ENCODE results near the gene VSTM1. TPM values are rescaled to one million over a fixed set of nuclear protein-coding genes. Genes with fewer than 3 reads are reported as not detected.
A peak's percentile ranks its signal among the peaks of the same experiment; 100 is the strongest.

Gene VSTM1
- total and polyA plus RNA-seq, 2 of the 4 experiments (the other 2 are of a cell fraction), result not detected

DNA sequence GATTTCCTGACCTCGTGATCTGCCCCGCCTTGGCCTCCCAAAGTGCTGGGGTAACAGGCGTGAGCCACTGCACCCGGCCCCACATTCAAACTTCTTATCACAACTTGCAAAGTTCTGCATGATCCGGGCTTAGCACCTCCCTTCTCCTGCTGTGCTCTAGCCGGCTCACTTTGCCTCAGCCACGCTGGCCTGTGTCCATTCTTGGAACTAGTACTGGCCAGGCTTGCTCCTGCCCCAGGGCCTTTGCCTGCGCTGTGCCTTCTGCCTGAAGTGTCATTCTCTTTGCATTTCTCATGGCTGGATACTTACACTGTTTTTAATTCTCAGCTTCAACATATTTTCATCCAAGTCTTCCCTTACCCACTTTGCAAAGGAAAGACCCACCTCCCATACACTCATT, 42.3 kb downstream of the VSTM1 start:
- ChIA-PET CTCF (no interaction called here), POLR2A (ENCODE audit: unreplicated experiment) (no interaction called here)
- intact Hi-C loops (cut with micrococcal nuclease), result loop anchor here (10.0 kb wide), 1 partner anchor 827 kb away; the partner anchor contains the start of gene ZNF665
- WGBS, 2 experiments (ENCODE audit: extremely low coverage in 2 of 2, insufficient read length in 1 of 2), result 84% methylated on average over 7 of the region's 8 CpGs; no CpG with 5 or more reads in 1 of the 2 experiments
- dilution Hi-C loops (cut with HindIII; ENCODE audit: low sequenced_read_pairs, unreplicated experiment), result no loop called here
- Histone ChIP-seq H2BK120ac (ENCODE audit: low read depth, low read length) (no peak overlapping the region), H3K9ac (ENCODE audit: low read depth, low read length) (no peak overlapping the region), H4K5ac (ENCODE audit: low read depth, low read length) (no peak overlapping the region), H3K56ac (ENCODE audit: extremely low read depth, insufficient read depth, low read length) (no peak overlapping the region), H2AK9ac (replicated peaks; ENCODE audit: low read depth, low read length, poor library complexity) (no peak overlapping the region), H2BK5ac (ENCODE audit: low read depth, low read length, poor library complexity, severe bottlenecking) (no peak overlapping the region), H3K4me1 (ENCODE audit: control insufficient read depth, insufficient read depth, low read length) (no peaks in the 10 kb centered on the region), H3K23ac (ENCODE audit: low read depth, low read length) (no peak overlapping the region), H3K27ac (ENCODE audit: insufficient read depth, low read length) (no peak overlapping the region), H2BK15ac (ENCODE audit: low read depth, low read length) (no peak overlapping the region), H3K18ac (ENCODE audit: low read depth, low read length) (no peak overlapping the region), H3K14ac (replicated peaks; ENCODE audit: low read depth, low read length) (no peak overlapping the region), H4K8ac (ENCODE audit: low read depth in 2 of 2, low read length in 2 of 2) (no peak overlapping the region), H3K9me3 (ENCODE audit: control insufficient read depth, insufficient read depth, low read length) (peaks cover 3% of the 10 kb centered on the region; the same call in 1 of the 2 replicates), H2AFZ (replicated peaks; ENCODE audit: low read length, poor library complexity) (no peak overlapping the region), H2AK5ac (ENCODE audit: low read depth, low read length) (no peak overlapping the region; the same call in 1 of the 2 replicates), H3K27me3 (ENCODE audit: control insufficient read depth, insufficient read depth, low read length) (no peaks in the 10 kb centered on the region), H3K9me1 (ENCODE audit: insufficient read depth, low read length) (no peaks in the 10 kb centered on the region), H4K20me1 (ENCODE audit: insufficient read depth, low read length) (no peaks in the 10 kb centered on the region; the same call in 1 of the 2 replicates), H2BK20ac (ENCODE audit: low read depth, low read length) (peak overlapping the region; percentile 34; the same call in 1 of the 2 replicates), H3K79me1 (ENCODE audit: low read depth in 1 of 2, low read length in 2 of 2) (no peaks in the 10 kb centered on the region), H3K4ac (ENCODE audit: low read depth, low read length) (no peak overlapping the region), H4K91ac (ENCODE audit: insufficient read depth, low read depth, low read length) (no peak overlapping the region; the same call in 1 of the 2 replicates), H3K4me3 (ENCODE audit: insufficient read depth, low read depth, low read length) (no peak overlapping the region), H3K36me3 (ENCODE audit: control insufficient read depth, insufficient read depth, low read length) (no peaks in the 10 kb centered on the region), H3K4me2 (ENCODE audit: low read depth, low read length) (no peak overlapping the region)
- ATAC-seq (ENCODE audit: low read depth) (no peak), DNase-seq (no peak)
- no TSS peak for BruUV-seq (replicated peaks)
- in situ Hi-C loops (cut with MboI; ENCODE audit: low sequenced_read_pairs), result loop anchor here (10.0 kb wide), 1 partner anchor 137 kb away; the partner anchor contains the start of gene PRKCG
- TF ChIP-seq MXI1 (IDR thresholded peaks at IDR 0.05; ENCODE audit: borderline replicate concordance, low read depth, low read length) (no peak), MAZ (IDR thresholded peaks at IDR 0.05; ENCODE audit: borderline replicate concordance, low read depth, low read length) (no peak), CHD1 (IDR thresholded peaks at IDR 0.05; ENCODE audit: low read depth, low read length) (no peak), CEBPB (IDR thresholded peaks at IDR 0.05; ENCODE audit: low read depth, low read length) (no peak), POLR2A (IDR thresholded peaks at IDR 0.05; ENCODE audit: low read depth, low read length) (no peak), RAD21 (IDR thresholded peaks at IDR 0.05; ENCODE audit: low read length) (no peak), RFX5 (IDR thresholded peaks at IDR 0.05; ENCODE audit: low read depth, low read length) (no peak), SMC3 (IDR thresholded peaks at IDR 0.05; ENCODE audit: low read depth, low read length) (no peak), NFE2L2 (IDR thresholded peaks at IDR 0.05; ENCODE audit: low read depth, low read length) (no peak)
- TF ChIP-seq, protein P1, sequence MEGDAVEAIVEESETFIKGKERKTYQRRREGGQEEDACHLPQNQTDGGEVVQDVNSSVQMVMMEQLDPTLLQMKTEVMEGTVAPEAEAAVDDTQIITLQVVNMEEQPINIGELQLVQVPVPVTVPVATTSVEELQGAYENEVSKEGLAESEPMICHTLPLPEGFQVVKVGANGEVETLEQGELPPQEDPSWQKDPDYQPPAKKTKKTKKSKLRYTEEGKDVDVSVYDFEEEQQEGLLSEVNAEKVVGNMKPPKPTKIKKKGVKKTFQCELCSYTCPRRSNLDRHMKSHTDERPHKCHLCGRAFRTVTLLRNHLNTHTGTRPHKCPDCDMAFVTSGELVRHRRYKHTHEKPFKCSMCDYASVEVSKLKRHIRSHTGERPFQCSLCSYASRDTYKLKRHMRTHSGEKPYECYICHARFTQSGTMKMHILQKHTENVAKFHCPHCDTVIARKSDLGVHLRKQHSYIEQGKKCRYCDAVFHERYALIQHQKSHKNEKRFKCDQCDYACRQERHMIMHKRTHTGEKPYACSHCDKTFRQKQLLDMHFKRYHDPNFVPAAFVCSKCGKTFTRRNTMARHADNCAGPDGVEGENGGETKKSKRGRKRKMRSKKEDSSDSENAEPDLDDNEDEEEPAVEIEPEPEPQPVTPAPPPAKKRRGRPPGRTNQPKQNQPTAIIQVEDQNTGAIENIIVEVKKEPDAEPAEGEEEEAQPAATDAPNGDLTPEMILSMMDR (conservative IDR thresholded peaks at IDR 0.05; ENCODE audit: low read depth, low read length), result no peak
